Measurements from ENCODE around the gene SELENOO.
"Not testable (repeated sequence)": the region's sequence is repeated elsewhere in the genome, so short reads cannot be mapped to it uniquely, and the experiment has no call there.

The SELENOO gene

GRCh38 chr22:50200461-50201190 is at the start of gene SELENOO:
Gene SELENOO, plus strand, starts transcription at chr22:50201011. Its CDS starts 26 bp downstream, at chr22:50201037.
- peak; percentile 94 for DNase-seq

- no peak for DNase-seq
Observed at GRCh38 chr22:50151571-50152537, 49.0 kb upstream of the SELENOO start.

DNA sequence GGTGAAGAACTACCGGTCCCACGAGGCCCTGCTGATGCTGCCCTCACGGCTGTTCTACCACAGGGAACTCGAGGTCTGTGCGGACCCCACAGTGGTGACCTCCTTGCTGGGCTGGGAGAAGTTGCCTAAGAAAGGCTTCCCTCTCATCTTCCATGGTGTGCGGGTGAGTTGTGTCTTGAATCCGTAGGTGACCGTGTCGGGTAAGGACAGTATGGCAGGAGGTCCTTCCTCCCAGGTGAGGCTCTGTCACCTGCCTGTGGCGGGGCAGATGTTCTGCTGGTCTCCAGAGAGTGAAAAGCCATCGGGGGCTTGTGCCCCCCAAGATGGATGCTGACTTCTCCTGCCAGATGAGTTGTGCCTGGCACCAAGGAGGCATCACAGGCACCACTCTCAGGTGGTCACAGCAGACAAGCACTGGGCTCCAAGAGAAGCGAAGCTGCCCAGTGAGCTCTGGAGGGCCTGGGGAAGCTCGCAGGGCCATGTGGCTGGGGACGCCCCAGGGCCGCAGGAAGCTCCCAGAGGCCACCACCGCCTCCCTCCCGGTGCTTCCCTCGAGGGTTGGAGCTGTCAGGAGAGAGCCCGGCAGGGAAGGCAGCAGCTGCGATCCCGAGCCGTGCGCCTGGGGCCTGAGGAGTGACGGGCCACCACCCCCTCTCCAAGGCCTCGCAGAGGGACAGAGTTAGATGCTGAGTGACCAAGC is 47.6 kb upstream of the SELENOO start:
- no peak for DNase-seq

GRCh38 chr22:50153756-50154140 is 47.1 kb upstream of the SELENOO start:
- no peak for DNase-seq

DNA sequence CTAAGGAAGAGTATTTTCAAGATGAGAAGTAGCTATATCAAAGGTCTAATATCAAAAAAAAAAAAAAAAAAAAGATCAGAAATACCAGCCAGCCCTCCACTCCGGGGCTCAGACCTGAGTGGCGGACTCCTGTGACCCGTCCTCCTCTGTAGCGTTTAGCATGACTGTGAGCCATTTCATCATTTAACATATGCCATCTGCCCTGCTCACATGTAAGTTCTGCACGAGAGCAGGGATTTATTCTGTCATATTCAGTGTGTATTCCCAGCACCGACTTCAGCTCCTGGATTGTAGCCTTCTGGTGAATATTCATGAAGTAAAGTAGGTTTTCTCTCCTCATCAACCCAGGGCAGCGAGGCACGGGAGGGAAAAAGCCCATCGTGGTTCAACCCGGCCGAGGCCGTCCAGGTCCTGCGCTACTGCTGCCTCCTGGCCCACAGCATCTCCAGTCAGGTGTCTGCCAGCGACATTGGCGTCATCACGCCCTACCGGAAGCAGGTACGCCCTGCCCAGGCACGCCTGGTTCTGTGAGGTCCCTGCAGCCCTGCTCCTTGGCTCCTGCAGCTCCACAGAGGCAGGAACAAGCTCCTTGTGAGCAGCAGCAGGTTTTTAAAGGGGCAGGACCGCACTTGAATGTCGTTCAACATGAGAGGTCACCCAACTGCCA is 43.0 kb upstream of the SELENOO start:
- no peak for DNase-seq

GRCh38 chr22:50160947-50161346 is 39.9 kb upstream of the SELENOO start:
- DNase-seq: no peak

DNA sequence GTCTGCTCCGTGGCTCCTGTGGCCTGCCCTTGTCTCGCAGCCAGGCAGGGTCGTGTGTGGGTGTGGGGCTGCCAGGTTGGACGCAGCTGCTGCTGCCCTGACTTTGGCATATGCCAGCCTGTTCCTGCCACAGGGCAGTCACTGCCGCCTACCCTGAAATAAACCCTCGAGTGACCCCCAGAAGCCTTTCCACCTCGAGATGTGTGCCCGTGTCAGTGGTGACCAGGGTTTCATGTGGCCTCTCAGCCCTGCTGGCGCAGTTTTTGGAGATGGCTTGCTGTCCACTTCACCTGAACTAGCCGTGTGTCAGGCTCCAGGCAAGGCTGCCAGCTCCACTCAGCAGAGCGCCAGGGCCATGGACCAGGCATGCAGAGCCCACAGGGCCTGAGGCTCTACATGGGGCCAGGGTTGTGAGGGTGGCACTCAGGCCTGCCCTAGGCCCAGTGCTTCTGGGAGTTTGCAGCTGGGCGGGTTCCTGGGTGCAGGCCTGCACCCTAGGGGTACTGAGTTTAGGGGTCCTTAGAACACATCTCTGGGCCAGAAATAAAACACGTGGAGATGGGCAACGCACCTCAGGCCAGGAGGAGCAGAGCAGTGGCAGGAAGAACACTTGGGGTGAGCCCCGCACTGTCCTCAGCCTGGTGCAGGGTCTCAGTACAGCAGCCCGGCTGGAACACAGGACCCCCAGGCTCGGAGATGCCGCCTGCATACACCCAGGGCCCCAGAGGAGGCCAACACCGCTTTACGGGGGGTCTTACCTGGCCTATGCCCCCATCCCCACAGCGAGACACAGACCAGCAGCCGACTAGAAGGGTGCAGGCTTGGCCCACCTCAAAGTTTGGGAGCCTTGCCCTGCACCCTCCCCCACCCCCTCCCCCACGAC is 39.1 kb upstream of the SELENOO start:
- no peak for DNase-seq

DNA sequence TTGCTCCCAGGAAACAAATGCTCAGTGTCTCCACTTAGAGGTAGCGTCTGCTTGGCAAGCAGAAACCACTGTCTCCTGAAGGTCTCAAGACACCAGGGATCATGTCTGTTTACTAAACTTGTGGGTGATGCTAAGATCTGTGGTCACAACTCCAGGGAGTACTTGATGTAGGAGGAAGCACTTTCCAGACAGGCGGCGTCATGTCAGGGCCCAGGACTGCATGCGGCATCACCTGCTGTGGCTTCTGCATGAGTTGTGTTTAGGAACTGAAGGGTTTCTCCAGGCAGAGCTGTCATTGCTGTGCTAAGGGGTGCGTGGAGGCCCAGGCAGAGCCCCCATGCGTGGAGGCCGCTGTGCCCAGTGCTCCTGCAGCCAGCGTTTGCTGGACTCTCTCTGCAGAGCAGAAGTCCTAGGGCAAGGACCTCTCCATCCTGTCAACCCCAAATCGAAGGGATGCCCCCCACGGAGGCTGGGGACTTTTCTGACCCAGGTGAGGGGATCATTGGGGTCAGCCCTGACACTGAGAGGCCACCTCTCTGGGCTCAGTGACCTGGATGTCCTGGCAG is 38.3 kb upstream of the SELENOO start:
- no peak for DNase-seq

DNA sequence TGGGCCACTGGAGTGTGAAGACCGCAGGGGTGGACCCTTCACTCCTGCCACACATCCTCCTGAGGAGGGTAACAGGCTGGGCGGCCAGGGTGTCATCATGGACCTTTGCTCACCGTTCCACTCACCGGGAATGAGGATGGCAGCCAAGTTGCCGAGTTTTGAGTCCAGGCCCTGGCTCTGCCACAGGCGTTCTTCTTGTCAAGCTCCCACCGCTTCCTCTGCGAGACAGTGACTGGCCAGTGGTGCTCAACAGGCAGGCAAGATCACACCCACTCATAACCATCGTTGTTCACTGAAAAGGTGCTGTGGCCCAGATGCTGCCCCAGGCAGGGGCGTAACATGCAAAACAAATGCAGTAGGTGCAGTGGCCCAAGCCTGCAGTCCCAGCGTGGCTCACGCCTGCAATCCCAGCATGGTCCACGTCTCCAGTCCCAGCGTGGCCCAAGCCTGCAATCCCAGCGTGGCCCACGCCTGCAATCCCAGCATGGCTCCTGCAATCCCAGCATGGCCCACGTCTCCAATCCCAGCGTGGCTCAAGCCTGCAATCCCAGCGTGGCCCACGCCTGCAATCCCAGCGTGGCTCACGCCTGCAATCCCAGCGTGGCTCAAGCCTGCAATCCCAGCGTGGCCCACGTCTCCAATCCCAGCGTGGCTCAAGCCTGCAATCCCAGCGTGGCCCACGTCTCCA is 35.2 kb upstream of the SELENOO start:
- no peak for DNase-seq

DNA sequence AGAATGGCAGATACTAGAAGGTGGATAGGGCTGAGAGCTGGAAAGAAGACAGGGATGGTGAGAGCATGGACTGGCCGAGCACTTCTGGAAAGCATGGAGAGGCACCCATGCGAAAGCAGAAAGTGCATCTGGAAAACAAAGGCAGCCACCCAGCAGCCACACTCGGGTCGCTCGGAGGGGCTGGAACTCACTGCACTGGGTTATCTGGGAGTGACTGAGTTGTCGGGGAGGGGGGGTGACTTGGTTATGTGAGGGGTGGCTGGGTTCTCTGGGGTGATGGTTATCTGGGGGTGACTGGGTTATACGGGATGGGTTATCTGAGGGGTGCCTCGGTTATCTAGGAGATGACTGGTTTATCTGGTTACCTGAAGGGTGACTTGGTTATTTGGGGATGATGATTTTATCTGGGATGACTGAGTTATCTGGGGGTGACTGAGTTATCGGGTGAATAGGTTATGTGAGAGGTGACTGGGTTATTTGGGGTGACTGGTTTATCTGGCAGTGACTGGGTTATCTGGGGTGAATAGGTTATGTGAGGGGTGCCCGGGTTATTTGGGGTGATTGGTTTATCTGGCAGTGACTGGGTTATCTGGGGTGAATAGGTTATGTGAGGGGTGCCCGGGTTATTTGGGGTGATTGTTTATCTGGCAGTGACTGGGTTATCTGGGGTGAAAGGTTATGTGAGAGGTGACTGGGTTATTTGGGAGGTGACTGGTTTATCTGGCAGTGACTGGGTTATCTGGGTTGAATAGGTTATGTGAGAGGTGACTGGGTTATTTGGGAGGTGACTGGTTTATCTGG is 32.9 kb upstream of the SELENOO start:
- no peak for DNase-seq

DNA sequence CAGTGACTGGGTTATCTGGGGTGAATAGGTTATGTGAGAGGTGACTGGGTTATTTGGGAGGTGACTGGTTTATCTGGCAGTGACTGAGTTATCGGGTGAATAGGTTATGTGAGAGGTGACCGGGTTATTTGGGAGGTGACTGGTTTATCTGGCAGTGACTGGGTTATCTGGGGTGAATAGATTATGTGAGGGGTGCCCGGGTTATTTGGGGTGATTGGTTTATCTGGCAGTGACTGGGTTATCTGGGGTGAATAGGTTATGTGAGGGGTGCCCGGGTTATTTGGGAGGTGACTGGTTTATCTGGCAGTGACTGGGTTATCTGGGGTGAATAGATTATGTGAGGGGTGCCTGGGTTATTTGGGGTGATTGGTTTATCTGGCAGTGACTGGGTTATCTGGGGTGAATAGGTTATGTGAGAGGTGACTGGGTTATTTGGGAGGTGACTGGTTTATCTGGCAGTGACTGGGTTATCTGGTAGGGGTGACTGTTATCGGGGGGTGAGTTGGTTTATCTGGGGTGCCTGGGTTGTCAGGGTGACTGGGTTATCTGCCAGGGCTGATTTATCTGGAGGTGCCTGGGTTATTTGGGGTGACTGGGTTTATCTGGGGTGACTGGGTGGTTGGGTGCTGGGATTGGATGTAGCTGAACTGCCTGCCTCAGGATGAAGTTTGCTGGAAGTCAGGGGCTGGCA is 32.2 kb upstream of the SELENOO start:
- DNase-seq: not testable (repeated sequence)

- DNase-seq: no peak
Observed at GRCh38 chr22:50169181-50169759, 31.5 kb upstream of the SELENOO start.

DNA sequence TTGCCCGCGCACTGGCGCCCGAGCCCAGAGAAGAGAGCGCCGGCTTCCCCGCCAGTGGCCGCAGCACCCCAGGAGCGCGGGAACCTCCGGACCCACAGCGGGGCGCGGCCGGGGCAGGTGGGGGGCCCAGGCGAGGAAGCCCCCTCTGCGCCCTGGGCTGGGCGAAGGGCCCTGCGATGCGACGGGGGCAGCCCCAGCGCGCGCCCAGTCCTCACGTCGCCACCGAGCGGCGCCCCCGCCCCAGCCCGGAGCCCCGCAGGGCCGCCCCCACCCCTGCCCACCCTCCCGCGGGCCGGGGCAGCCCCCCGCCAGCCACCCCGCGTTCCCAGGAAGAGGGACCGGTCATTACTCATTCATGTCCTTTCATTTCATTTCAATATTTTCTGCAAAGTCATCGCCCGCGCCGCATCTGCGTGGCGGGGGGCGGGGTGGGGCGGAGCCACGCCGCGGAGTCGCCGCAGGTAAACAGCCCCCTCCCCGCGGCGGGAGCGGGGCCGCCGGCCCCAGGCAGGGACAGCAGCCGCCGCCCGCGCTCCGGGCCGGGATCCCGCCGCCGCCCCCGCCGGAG is 31.0 kb upstream of the SELENOO start:
- DNase-seq: peak; percentile 59

DNA sequence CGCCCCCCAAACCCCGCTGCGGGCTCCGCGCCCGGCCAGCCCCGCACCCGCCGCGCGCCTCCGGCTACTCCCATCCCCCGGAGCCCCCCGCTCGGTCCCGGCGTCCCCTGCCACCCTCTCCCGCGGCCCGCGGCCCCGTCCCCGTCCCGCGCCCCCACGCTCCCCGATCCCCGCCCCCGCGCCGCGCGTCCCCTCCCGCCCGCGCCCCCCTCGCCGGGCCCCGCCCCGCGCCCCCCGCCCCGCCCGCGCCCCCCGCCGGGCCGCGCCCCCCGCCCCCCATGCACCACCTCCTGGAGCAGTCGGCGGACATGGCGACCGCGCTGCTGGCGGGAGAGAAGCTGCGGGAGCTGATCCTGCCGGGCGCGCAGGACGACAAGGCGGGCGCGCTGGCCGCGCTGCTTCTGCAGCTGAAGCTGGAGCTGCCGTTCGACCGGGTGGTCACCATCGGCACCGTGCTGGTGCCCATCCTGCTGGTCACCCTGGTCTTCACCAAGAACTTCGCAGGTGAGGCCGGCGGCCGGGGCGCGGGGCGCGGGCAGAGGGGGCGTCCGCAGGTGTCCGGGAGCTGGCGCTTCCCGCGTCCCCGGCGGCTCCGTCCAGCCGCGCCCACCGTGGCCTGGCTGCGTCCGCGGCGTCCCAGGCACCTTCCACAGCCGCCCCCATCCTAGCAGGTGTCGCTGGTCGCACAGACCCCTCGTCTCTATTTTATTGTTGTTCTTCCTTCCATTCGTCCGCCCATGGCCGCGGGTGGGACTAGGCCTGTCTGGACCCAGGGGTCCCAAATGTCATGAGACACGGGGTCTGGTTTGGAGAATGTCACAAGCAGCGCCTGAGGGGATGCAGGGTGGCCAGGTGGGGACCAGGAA is 30.1 kb upstream of the SELENOO start, which contains the start of gene PANX2:
Gene PANX2 (plus strand): TSS at position 279 of the 866 bp plus-strand sequence. CDS start 0 bp downstream, at position 279.
- DNase-seq: peak; percentile 22

- no peak for DNase-seq
Observed at GRCh38 chr22:50171319-50171964, 29.4 kb upstream of the SELENOO start.

- no peak for DNase-seq
Observed at GRCh38 chr22:50171965-50172421, 28.8 kb upstream of the SELENOO start.

Data from suppressor macrophage treated with lipopolysaccharide for 4 hours (primary cell).